BJ (cell line): ENCODE results near the gene CDH18. TPM values are rescaled to one million over a fixed set of nuclear protein-coding genes. Genes with fewer than 3 reads are reported as not detected.

ENCODE experiments used
- CTCF ChIA-PET: fragments of 350-600 bp; formaldehyde crosslinking; extraction: SDS; loops from one replicate; lab custom pipeline; 2021; ENCODE audit warnings: antibody characterized with exemption, inconsistent platforms; lab: Yijun Ruan, JAX
- POLR2A ChIA-PET: fragments of 300-600 bp; sonication (Branson Sonifier 250); formaldehyde crosslinking; extraction: SDS; loops from one replicate; lab custom pipeline; 2021; ENCODE audit warnings: antibody characterized with exemption; lab: Charles Lee
- DNase-seq: peaks from one replicate; pipeline ENCODE4 v3.0.0-alpha.2; 2011; ENCODE audit warnings: low read depth
- H3K27me3 ChIP-seq: 2 replicates; pipeline ENCODE4 v1.6.0; 2011; ENCODE audit warnings: low read length; ENCODE audit not compliant: control insufficient read depth, insufficient read depth
- H3K36me3 ChIP-seq: 2 replicates; pipeline ENCODE4 v1.5.1; 2011; ENCODE audit warnings: low read length; ENCODE audit not compliant: control insufficient read depth, insufficient read depth
- H3K4me3 ChIP-seq: 2 replicates; pipeline ENCODE4 v1.5.1; 2011; ENCODE audit warnings: low read depth, mild to moderate bottlenecking, control low read depth, low read length
- CTCF ChIP-seq: IDR thresholded peaks from 2 replicates; pipeline ENCODE4 v1.5.1; 2011; ENCODE audit warnings: low read depth, mild to moderate bottlenecking, control low read depth, inconsistent platforms, low read length, moderate library complexity; ENCODE audit not compliant: insufficient read depth
- polyA plus RNA-seq: library from polyadenylated mRNA; depleted of rRNA; stranded (reverse); fragments of >200 nt; gene quantifications from 2 replicates; pipeline ENCODE4 v1.2.3, GENCODE V29; 2011

The CDH18 gene
- polyA plus RNA-seq, 1 experiment: 0.31 TPM

- CTCF ChIA-PET: no interaction called here
- no peaks in the 10 kb centered on the region for H3K27me3 ChIP-seq
- no peak for TF ChIP-seq CTCF
- H3K4me3 ChIP-seq: no peak overlapping the region
- POLR2A ChIA-PET: no interaction called here
- no peak for DNase-seq
- no peaks in the 10 kb centered on the region for H3K36me3 ChIP-seq
These were observed 379.5 kb downstream of the CDH18 start for GRCh38 chr5:19608444-19609002.

- CTCF ChIA-PET: no interaction called here
- no peak for DNase-seq
- POLR2A ChIA-PET: no interaction called here
- no peaks in the 10 kb centered on the region for H3K27me3 ChIP-seq
- no peak for TF ChIP-seq CTCF
- H3K36me3 ChIP-seq: no peaks in the 10 kb centered on the region
- H3K4me3 ChIP-seq: no peak overlapping the region
These were observed 382.1 kb downstream of the CDH18 start for GRCh38 chr5:19605846-19606407.

GRCh38 chr5:19584131-19584530 lies 403.9 kb downstream of the CDH18 start:
- TF ChIP-seq CTCF: no peak
- Histone ChIP-seq H3K4me3 (no peak overlapping the region), H3K27me3 (no peaks in the 10 kb centered on the region), H3K36me3 (no peaks in the 10 kb centered on the region)
- CTCF ChIA-PET: interaction anchor here (0.9 kb wide), 1 partner anchor 13 kb away, joined by 3 read pairs; no protein-coding TSS in a partner anchor
- POLR2A ChIA-PET: no interaction called here
- DNase-seq: no peak

- H3K36me3 ChIP-seq: no peaks in the 10 kb centered on the region
- H3K27me3 ChIP-seq: no peaks in the 10 kb centered on the region
- ChIA-PET CTCF (no interaction called here), POLR2A (no interaction called here)
- TF ChIP-seq CTCF: no peak
- no peak overlapping the region for H3K4me3 ChIP-seq
- no peak for DNase-seq
These were observed 410.1 kb downstream of the CDH18 start for GRCh38 chr5:19577882-19578281.

- no peak for TF ChIP-seq CTCF
- DNase-seq: no peak
- H3K36me3 ChIP-seq: no peaks in the 10 kb centered on the region
- ChIA-PET POLR2A (no interaction called here), CTCF (no interaction called here)
- H3K4me3 ChIP-seq: no peak overlapping the region
- no peaks in the 10 kb centered on the region for H3K27me3 ChIP-seq
These were observed 420.0 kb downstream of the CDH18 start for GRCh38 chr5:19568004-19568403.
